Measurements from ENCODE around the gene NTM.
A peak's percentile ranks its signal among the peaks of the same experiment; 100 is the strongest.

Gene NTM

GRCh38 chr11:132028380-132029240 lies 658.2 kb downstream of the NTM start:
- Histone ChIP-seq H3K4me3 (ENCODE audit: low read depth, low read length, poor library complexity, severe bottlenecking) (no peak overlapping the region), H4K20me1 (ENCODE audit: insufficient read depth, low read length) (no peaks in the 10 kb centered on the region), H3K27ac (ENCODE audit: low read depth, low read length, poor library complexity, severe bottlenecking) (no peak overlapping the region), H3K79me2 (ENCODE audit: insufficient read depth, low read length) (no peaks in the 10 kb centered on the region), H2AFZ (ENCODE audit: low read length) (no peak overlapping the region), H3K4me1 (ENCODE audit: insufficient read depth, low read length, severe bottlenecking) (no peaks in the 10 kb centered on the region), H3K9ac (ENCODE audit: low read length) (no peak overlapping the region), H3K4me2 (ENCODE audit: low read length) (no peak overlapping the region), H3K9me3 (ENCODE audit: low read length) (no peaks in the 10 kb centered on the region), H3K36me3 (ENCODE audit: insufficient read depth, low read length) (no peaks in the 10 kb centered on the region), H3K27me3 (ENCODE audit: insufficient read depth, low read length) (no peaks in the 10 kb centered on the region), H3F3A (ENCODE audit: insufficient read depth, low read length) (no peaks in the 10 kb centered on the region), H3K9me2 (ENCODE audit: low read depth, low read length) (no peaks in the 10 kb centered on the region)
- no peak for TF ChIP-seq EZH2 (IDR thresholded peaks at IDR 0.05; ENCODE audit: borderline replicate concordance, low read length)
- TF ChIP-seq CTCF (IDR thresholded peaks at IDR 0.05; ENCODE audit: low read length), result peak; percentile 14; the same call in 1 of the 2 replicates

GRCh38 chr11:132030896-132031295 lies 660.5 kb downstream of the NTM start:
- no peaks in the 10 kb centered on the region for H4K20me1 ChIP-seq (ENCODE audit: insufficient read depth, low read length)
- H3K27me3 ChIP-seq (ENCODE audit: insufficient read depth, low read length), result no peaks in the 10 kb centered on the region
- no peaks in the 10 kb centered on the region for H3K9me3 ChIP-seq (ENCODE audit: low read length)
- H2AFZ ChIP-seq (ENCODE audit: low read length), result no peak overlapping the region
- H3K9me2 ChIP-seq (ENCODE audit: low read depth, low read length), result no peaks in the 10 kb centered on the region
- H3K4me1 ChIP-seq (ENCODE audit: insufficient read depth, low read length, severe bottlenecking), result no peaks in the 10 kb centered on the region
- no peak overlapping the region for H3K4me3 ChIP-seq (ENCODE audit: low read depth, low read length, poor library complexity, severe bottlenecking)
- no peak overlapping the region for H3K27ac ChIP-seq (ENCODE audit: low read depth, low read length, poor library complexity, severe bottlenecking)
- H3K9ac ChIP-seq (ENCODE audit: low read length), result no peak overlapping the region
- H3F3A ChIP-seq (ENCODE audit: insufficient read depth, low read length), result no peaks in the 10 kb centered on the region
- no peaks in the 10 kb centered on the region for H3K36me3 ChIP-seq (ENCODE audit: insufficient read depth, low read length)
- H3K79me2 ChIP-seq (ENCODE audit: insufficient read depth, low read length), result no peaks in the 10 kb centered on the region
- H3K4me2 ChIP-seq (ENCODE audit: low read length), result no peak overlapping the region
- TF ChIP-seq EZH2 (IDR thresholded peaks at IDR 0.05; ENCODE audit: borderline replicate concordance, low read length) (no peak), CTCF (IDR thresholded peaks at IDR 0.05; ENCODE audit: low read length) (no peak)

- Histone ChIP-seq H3K4me1 (ENCODE audit: insufficient read depth, low read length, severe bottlenecking) (no peaks in the 10 kb centered on the region), H3F3A (ENCODE audit: insufficient read depth, low read length) (no peaks in the 10 kb centered on the region), H4K20me1 (ENCODE audit: insufficient read depth, low read length) (no peaks in the 10 kb centered on the region), H3K4me2 (ENCODE audit: low read length) (no peak overlapping the region), H3K9ac (ENCODE audit: low read length) (no peak overlapping the region), H3K4me3 (ENCODE audit: low read depth, low read length, poor library complexity, severe bottlenecking) (no peak overlapping the region), H3K36me3 (ENCODE audit: insufficient read depth, low read length) (no peaks in the 10 kb centered on the region), H3K27ac (ENCODE audit: low read depth, low read length, poor library complexity, severe bottlenecking) (no peak overlapping the region), H3K9me3 (ENCODE audit: low read length) (no peaks in the 10 kb centered on the region), H3K9me2 (ENCODE audit: low read depth, low read length) (no peaks in the 10 kb centered on the region), H2AFZ (ENCODE audit: low read length) (no peak overlapping the region), H3K79me2 (ENCODE audit: insufficient read depth, low read length) (no peaks in the 10 kb centered on the region), H3K27me3 (ENCODE audit: insufficient read depth, low read length) (no peaks in the 10 kb centered on the region)
- TF ChIP-seq CTCF (IDR thresholded peaks at IDR 0.05; ENCODE audit: low read length) (no peak), EZH2 (IDR thresholded peaks at IDR 0.05; ENCODE audit: borderline replicate concordance, low read length) (no peak)
Measured at GRCh38 chr11:132032555-132032954, 662.1 kb downstream of the NTM start.

Data from OCI-LY1 (cell line).